Calu3 (cell line): ENCODE data around the gene LRRN2. TPM values are rescaled to one million over a fixed set of nuclear protein-coding genes. Genes with fewer than 3 reads are reported as not detected.

Source experiments
- BruUV-seq: library from RNA; stranded (reverse); fragments of 400-500 nt; replicated peaks from 2 replicates; lab custom pipeline; 2021; lab: Mats Ljungman, UMichigan
- CTCF ChIA-PET: fragments of 300-600 bp; sonication (Branson Sonifier 250); formaldehyde crosslinking; loops from one replicate; lab custom pipeline; 2022; ENCODE audit warnings: antibody characterized with exemption; lab: Charles Lee
- DNase-seq: peaks from one replicate; pipeline ENCODE4 v3.0.0; 2022
- H3K27ac Mint-ChIP-seq: one replicate; pipeline ENCODE4 v1.8.0; 2022; ENCODE audit warnings: mixed read lengths; ENCODE audit not compliant: unreplicated experiment
- H3K27me3 Mint-ChIP-seq: one replicate; pipeline ENCODE4 v1.8.0; 2022; ENCODE audit warnings: mixed read lengths; ENCODE audit not compliant: unreplicated experiment
- H3K36me3 Mint-ChIP-seq: one replicate; pipeline ENCODE4 v1.8.0; 2022; ENCODE audit warnings: mild to moderate bottlenecking, moderate library complexity, mixed read lengths; ENCODE audit not compliant: insufficient read depth, unreplicated experiment
- H3K4me1 Mint-ChIP-seq: one replicate; pipeline ENCODE4 v1.8.0; 2022; ENCODE audit warnings: mild to moderate bottlenecking, low read depth, mixed read lengths; ENCODE audit not compliant: unreplicated experiment
- H3K4me3 Mint-ChIP-seq: one replicate; pipeline ENCODE4 v1.8.0; 2022; ENCODE audit warnings: mild to moderate bottlenecking, low read depth, moderate library complexity, mixed read lengths; ENCODE audit not compliant: unreplicated experiment
- H3K9me3 Mint-ChIP-seq: one replicate; pipeline ENCODE4 v1.8.0; 2022; ENCODE audit warnings: low read depth, mixed read lengths; ENCODE audit not compliant: unreplicated experiment
- CTCF ChIP-seq: fragments of 200-600 bp; IDR thresholded peaks from one replicate; pipeline ENCODE4 v1.8.0; 2022; ENCODE audit warnings: antibody characterized with exemption; ENCODE audit not compliant: unreplicated experiment
- intact Hi-C: fragments of 100-400 bp; cut with micrococcal nuclease; formaldehyde crosslinking; loops from one replicate; pipeline ENCODE4 v1.10.0; 2022; ENCODE audit not compliant: unreplicated experiment
- total RNA-seq: library from RNA; stranded (reverse); gene quantifications from 2 replicates; pipeline ENCODE4 v1.2.3, GENCODE V29; 2022

The LRRN2 gene
- total RNA-seq, 1 experiment from 2014 or later, result not detected

- intact Hi-C loops, result loop anchor here (10.0 kb wide), 1 partner anchor 71 kb away; no protein-coding TSS in a partner anchor
- no peaks in the 10 kb centered on the region for H3K9me3 Mint-ChIP-seq
- H3K27ac Mint-ChIP-seq, result no peak overlapping the region
- H3K36me3 Mint-ChIP-seq, result no peaks in the 10 kb centered on the region
- CTCF ChIA-PET, result interaction anchor here (0.6 to 1.8 kb wide), 11 partner anchors 8 to 721 kb away, joined by 3 to 19 read pairs (median 4); no protein-coding TSS in a partner anchor
- peak; percentile 55 for DNase-seq
- TF ChIP-seq CTCF, result peak; percentile 54
- BruUV-seq, result no TSS peak
- H3K4me3 Mint-ChIP-seq, result no peak overlapping the region
- H3K4me1 Mint-ChIP-seq, result peaks cover 42% of the 10 kb centered on the region
- H3K27me3 Mint-ChIP-seq, result peaks cover 41% of the 10 kb centered on the region
Measured at GRCh38 chr1:204623894-204624361, 61.6 kb downstream of the LRRN2 start.

- Mint-ChIP-seq H3K9me3 (no peaks in the 10 kb centered on the region), H3K4me1 (peaks cover 42% of the 10 kb centered on the region), H3K27ac (no peak overlapping the region), H3K4me3 (no peak overlapping the region), H3K36me3 (no peaks in the 10 kb centered on the region), H3K27me3 (peaks cover 36% of the 10 kb centered on the region)
- BruUV-seq, result no TSS peak
- DNase-seq, result peak; percentile 89
- intact Hi-C loops, result loop anchor here (10.0 kb wide), 1 partner anchor 71 kb away; no protein-coding TSS in a partner anchor
- CTCF ChIA-PET, result interaction anchor here (0.6 to 1.8 kb wide), 12 partner anchors 8 to 720 kb away, joined by 3 to 19 read pairs (median 4); no protein-coding TSS in a partner anchor
- no peak for TF ChIP-seq CTCF
Measured at GRCh38 chr1:204623365-204623893, 62.1 kb downstream of the LRRN2 start.

- Mint-ChIP-seq H3K4me3 (no peak overlapping the region), H3K27ac (no peak overlapping the region), H3K36me3 (no peaks in the 10 kb centered on the region), H3K9me3 (no peaks in the 10 kb centered on the region), H3K4me1 (peaks cover 42% of the 10 kb centered on the region), H3K27me3 (peaks cover 27% of the 10 kb centered on the region)
- TF ChIP-seq CTCF, result no peak
- no peak for DNase-seq
- CTCF ChIA-PET, result no interaction called here
- no TSS peak for BruUV-seq
- intact Hi-C loops, result loop anchor here (10.0 kb wide), 1 partner anchor 73 kb away; no protein-coding TSS in a partner anchor
Measured at GRCh38 chr1:204621996-204622395, 63.5 kb downstream of the LRRN2 start.

- H3K27me3 Mint-ChIP-seq, result peaks cover 27% of the 10 kb centered on the region
- no peak for TF ChIP-seq CTCF
- BruUV-seq, result no TSS peak
- peak; percentile 39 for DNase-seq
- peaks cover 42% of the 10 kb centered on the region for H3K4me1 Mint-ChIP-seq
- intact Hi-C loops, result loop anchor here (10.0 kb wide), 1 partner anchor 73 kb away; no protein-coding TSS in a partner anchor
- H3K4me3 Mint-ChIP-seq, result no peak overlapping the region
- no peaks in the 10 kb centered on the region for H3K9me3 Mint-ChIP-seq
- CTCF ChIA-PET, result no interaction called here
- no peaks in the 10 kb centered on the region for H3K36me3 Mint-ChIP-seq
- H3K27ac Mint-ChIP-seq, result no peak overlapping the region
Measured at GRCh38 chr1:204621396-204621795, 64.1 kb downstream of the LRRN2 start.
